GM15510 (cell line): ENCODE data around the gene ANGEL2.

Experiments
- POLR2A ChIP-seq: IDR thresholded peaks from 3 replicates; pipeline ENCODE4 v1.6.1; 2011; ENCODE audit warnings: borderline replicate concordance; ENCODE audit not compliant: insufficient read length; ENCODE audit errors: extremely low read depth

ANGEL2 gene

GRCh38 chr1:212981025-212981495 lies 34.6 kb downstream of the ANGEL2 start:
- TF ChIP-seq POLR2A: no peak

DNA sequence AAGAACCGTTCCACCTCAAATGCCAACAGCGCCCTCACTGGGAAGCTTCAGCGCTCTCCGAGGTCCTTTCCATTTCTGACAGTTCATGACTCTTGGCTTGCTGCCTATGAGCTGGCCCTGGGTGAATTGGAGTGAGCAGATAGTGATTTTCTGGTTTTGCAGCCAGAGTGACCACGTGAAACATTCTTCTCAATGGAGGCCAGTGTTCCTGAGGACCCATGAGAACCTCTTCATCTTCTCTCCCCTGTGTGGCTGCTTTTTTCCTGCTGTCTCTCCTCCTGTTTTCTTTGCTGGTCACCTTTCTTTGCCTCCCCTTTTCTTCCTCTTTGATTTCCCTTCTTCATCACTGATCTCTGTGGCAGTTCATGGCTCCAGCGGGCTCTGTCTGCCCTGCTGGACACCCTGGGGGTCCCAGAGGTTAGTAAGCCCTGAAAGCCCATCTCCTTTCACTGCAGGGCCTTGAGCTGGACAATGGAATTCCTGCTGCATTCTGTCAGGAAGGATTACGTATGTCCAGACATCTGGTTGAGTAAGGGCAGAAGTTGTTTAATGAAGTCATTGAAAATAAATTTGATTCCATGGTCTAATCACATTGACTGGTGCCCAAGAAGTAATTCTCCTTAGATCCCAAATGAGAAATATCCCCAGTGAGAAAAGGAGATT lies 35.4 kb downstream of the ANGEL2 start:
- TF ChIP-seq POLR2A: no peak

DNA sequence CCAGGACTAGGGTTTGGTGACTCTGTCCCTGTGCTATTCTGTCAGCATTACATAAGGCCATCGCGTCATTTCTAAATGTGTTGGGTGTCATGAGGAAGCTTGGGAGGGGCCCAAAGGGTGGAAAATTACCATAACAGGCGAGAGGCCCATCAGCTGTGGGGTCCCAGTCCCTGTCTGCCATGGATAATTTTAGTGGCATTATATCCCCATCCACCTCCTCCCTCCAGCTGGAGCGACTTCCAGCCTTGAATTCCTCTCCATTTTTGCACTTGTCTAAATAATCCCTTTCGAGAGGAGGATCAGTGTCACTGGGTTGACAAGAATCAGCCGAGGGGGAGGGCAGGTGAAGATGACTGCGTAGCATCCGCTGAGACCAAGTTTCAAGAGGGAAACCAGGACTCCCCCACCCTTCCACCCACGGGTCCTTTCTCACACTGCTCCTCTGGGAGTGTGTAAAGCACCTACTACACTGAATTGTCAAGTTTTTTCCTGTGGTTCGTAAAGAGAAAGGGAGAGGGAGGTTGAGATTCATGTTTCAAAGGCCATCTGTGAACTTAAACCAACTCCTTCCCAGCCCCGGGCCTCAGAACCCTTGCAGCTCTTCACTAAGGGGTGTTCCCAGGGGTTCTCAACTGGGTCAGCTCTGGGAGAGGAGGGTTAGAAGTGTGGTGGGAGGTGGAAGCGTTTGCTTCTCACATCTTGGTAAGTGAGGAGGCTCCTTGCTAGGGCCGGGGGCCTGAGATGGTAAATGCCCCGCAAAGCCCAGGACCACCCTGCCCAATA lies 36.1 kb downstream of the ANGEL2 start:
- TF ChIP-seq POLR2A: peak; percentile 20

- TF ChIP-seq POLR2A: no peak
These were observed 37.7 kb downstream of the ANGEL2 start for GRCh38 chr1:212977781-212978645.

DNA sequence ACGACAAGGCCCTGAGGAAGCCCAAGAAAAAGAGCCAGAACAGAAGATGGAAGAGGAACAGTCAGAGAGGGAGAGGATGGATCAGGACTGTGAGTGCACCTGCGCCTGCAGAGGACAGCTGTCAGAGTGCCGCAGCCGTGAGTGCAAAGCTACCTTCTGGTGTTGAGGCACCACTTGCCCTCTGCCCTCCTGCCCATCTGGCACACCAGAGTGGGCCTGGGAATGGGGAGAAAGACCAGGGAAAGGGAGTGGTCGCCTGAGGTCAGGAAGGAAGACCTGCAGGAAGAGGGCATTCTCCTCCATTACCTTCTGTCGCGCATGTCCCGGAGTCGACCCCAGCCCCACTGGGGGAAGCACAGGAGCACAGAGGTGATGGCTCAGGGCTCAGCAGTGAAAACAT lies 39.1 kb downstream of the ANGEL2 start:
- TF ChIP-seq POLR2A: no peak

- no peak for TF ChIP-seq POLR2A
These were observed 40.4 kb downstream of the ANGEL2 start for GRCh38 chr1:212975111-212975918.

DNA sequence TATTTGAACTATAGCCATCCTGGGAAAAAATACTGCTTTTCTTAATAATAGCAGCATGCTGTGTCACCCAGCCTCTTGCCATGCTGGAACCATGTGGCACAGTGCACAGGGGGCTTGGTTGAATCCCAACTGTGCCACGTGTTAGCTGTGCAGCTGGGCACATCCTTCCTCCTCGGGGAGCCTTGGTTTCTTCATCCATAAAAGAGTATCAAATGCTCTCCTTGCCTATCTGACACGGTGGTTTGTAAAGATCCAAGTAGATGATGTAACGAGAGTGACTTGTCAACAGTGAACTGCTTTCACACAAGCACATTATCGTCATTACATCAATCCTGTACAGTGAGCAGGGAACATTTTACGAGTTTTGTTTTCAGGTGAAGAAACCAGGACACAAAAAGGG lies 41.0 kb downstream of the ANGEL2 start:
- no peak for TF ChIP-seq POLR2A

DNA sequence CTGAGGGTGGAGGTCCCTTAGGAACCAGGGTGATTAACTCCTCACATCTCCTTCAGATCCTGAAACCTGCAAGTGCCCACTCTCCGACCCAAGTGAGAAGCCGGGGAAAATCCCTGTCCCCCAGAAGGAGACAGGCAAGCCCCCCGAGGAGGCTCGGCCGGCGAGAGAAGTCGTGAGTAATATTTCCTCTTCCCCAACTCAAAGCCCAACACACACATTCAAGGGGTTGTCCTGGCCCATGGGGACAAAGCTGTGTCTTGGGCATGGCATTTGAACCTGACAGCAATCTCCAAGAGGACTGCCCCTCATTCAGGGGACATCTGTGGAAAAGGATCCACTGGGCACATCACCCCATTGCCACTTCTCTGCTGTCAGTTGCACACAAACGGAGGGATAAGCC lies 41.8 kb downstream of the ANGEL2 start:
- TF ChIP-seq POLR2A: no peak

GRCh38 chr1:212973426-212973825 lies 42.2 kb downstream of the ANGEL2 start:
- TF ChIP-seq POLR2A: no peak

- TF ChIP-seq POLR2A: no peak
These were observed 44.4 kb downstream of the ANGEL2 start for GRCh38 chr1:212971312-212971711.

- no peak for TF ChIP-seq POLR2A
These were observed 45.6 kb downstream of the ANGEL2 start for GRCh38 chr1:212970085-212970484.

DNA sequence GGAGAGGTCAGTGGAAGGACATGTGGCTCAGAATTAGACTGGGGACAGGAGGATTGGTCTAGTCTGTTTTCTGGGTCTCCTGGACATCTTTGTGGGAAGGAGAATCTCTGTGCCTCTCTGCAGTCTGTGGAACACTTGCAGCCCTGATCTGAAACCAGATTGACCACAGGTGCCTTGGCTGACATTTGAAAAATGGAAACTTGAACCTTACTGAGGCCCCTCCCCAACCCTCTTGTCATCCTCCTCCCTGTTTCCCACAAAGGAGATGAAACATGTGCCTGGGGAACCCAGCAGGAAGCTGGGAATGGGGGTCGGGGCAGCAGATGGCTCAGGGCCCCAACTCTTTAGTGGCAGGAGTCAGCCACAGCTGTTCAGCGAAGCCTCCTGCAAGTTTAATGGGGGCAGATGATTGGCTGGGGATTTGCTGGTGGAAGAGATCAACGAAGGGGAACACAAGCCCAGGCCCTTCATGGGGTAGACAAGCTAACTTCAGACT lies 47.3 kb downstream of the ANGEL2 start:
- no peak for TF ChIP-seq POLR2A

- no peak for TF ChIP-seq POLR2A
These were observed 47.9 kb downstream of the ANGEL2 start for GRCh38 chr1:212967801-212968200.

DNA sequence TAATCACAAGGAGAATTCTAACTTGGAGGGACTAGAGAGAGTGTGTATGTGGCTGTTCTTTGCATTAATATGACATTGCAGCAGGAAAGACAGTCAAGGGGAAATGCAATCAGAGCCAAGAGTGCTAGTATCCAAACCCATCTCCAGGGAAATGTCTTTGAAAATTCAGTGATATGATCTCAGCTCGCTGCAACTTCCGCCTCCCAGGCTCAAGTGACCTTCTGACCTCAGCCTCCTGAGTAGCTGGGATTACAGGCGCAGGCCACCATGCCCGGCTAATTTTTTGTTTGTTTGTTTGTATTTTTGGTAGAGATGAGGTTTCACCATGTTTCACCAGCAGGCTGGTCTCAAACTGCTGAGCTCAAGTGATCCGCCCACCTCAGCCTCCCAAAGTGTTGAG lies 49.1 kb downstream of the ANGEL2 start:
- no peak for TF ChIP-seq POLR2A
